Neuronal stem cell (in vitro differentiated cells): ENCODE data around the gene MALRD1.

Experiments used
- DNase-seq: peaks from one replicate; pipeline ENCODE4 v3.0.0-alpha.2; 2013; ENCODE audit warnings: low spot score
- H2AFZ ChIP-seq: one replicate; pipeline ENCODE4 v1.6.1; 2013; ENCODE audit warnings: mild to moderate bottlenecking, low read length, inconsistent platforms
- H2AK5ac ChIP-seq: 2 replicates; pipeline ENCODE4 v1.6.1; 2013; ENCODE audit warnings: low read depth, mild to moderate bottlenecking, inconsistent platforms, low read length, moderate library complexity, mixed read lengths
- H2BK120ac ChIP-seq: 2 replicates; pipeline ENCODE4 v1.6.1; 2013; ENCODE audit warnings: low read depth, mild to moderate bottlenecking, inconsistent platforms, low read length, moderate library complexity, mixed read lengths
- H2BK12ac ChIP-seq: one replicate; pipeline ENCODE4 v1.6.1; 2013; ENCODE audit warnings: low read length, inconsistent platforms
- H2BK15ac ChIP-seq: 2 replicates; pipeline ENCODE4 v1.6.1; 2013; ENCODE audit warnings: mild to moderate bottlenecking, low read length, inconsistent platforms, mixed read lengths
- H2BK5ac ChIP-seq: one replicate; pipeline ENCODE4 v1.6.1; 2013; ENCODE audit warnings: inconsistent platforms, mild to moderate bottlenecking, low read length, moderate library complexity
- H3K14ac ChIP-seq: one replicate; pipeline ENCODE4 v1.6.1; 2013; ENCODE audit warnings: low read length, inconsistent platforms
- H3K18ac ChIP-seq: 2 replicates; pipeline ENCODE4 v1.6.1; 2013; ENCODE audit warnings: low read length, inconsistent platforms
- H3K23ac ChIP-seq: 2 replicates; pipeline ENCODE4 v1.6.1; 2013; ENCODE audit warnings: low read depth, mild to moderate bottlenecking, mixed read lengths, low read length, inconsistent platforms; ENCODE audit not compliant: poor library complexity
- H3K27ac ChIP-seq: replicated peaks from 3 replicates; pipeline ENCODE4 v1.5.1; 2013; ENCODE audit warnings: low read length, inconsistent platforms
- H3K27me3 ChIP-seq, 3 experiments: 2 replicates each; pipeline ENCODE4 v1.6.1; 2013; ENCODE audit warnings: low read length in 3 of 3, mild to moderate bottlenecking in 2 of 3, inconsistent platforms in 1 of 3, low read depth in 1 of 3, mixed read lengths in 1 of 3, moderate library complexity in 1 of 3; ENCODE audit not compliant: control insufficient read depth in 3 of 3, insufficient read depth in 3 of 3
- H3K36me3 ChIP-seq, 2 donors: replicated peaks in 1 of 2; 2 replicates each; pipeline ENCODE4 v1.6.1; 2013; ENCODE audit warnings: low read length in 2 of 2; ENCODE audit not compliant: control insufficient read depth in 2 of 2, insufficient read depth in 2 of 2
- H3K4ac ChIP-seq: 2 replicates; pipeline ENCODE4 v1.6.1; 2013; ENCODE audit warnings: inconsistent platforms, mild to moderate bottlenecking, low read length, moderate library complexity
- H3K4me1 ChIP-seq, 2 donors: 1 replicate in 1 of 2; 2 replicates in 1 of 2; pipeline ENCODE4 v1.6.1; 2013; ENCODE audit warnings: low read length in 2 of 2, low read depth in 1 of 2; ENCODE audit not compliant: control insufficient read depth in 2 of 2, insufficient read depth in 1 of 2
- H3K4me2 ChIP-seq: one replicate; pipeline ENCODE4 v1.6.1; 2013; ENCODE audit warnings: mild to moderate bottlenecking, low read length, inconsistent platforms; ENCODE audit not compliant: insufficient read depth, poor library complexity, severe bottlenecking
- H3K4me3 ChIP-seq, 2 donors: 2 replicates each; pipeline ENCODE4 v1.5.1; 2013; ENCODE audit warnings: low read length in 2 of 2, mild to moderate bottlenecking in 2 of 2, inconsistent platforms in 1 of 2, moderate library complexity in 1 of 2
- H3K79me1 ChIP-seq: one replicate; pipeline ENCODE4 v1.6.1; 2013; ENCODE audit warnings: low read depth, mild to moderate bottlenecking, inconsistent platforms, low read length, moderate library complexity
- H3K9ac ChIP-seq: one replicate; pipeline ENCODE4 v1.6.1; 2013; ENCODE audit warnings: mild to moderate bottlenecking, low read depth, low read length, inconsistent platforms; ENCODE audit not compliant: poor library complexity
- H3K9me3 ChIP-seq, 2 donors: replicated peaks in 1 of 2; 2 replicates each; pipeline versions ENCODE3 to v1.6.1; 2013; ENCODE audit warnings: low read length in 2 of 2, mild to moderate bottlenecking in 2 of 2, inconsistent platforms in 1 of 2, low read depth in 1 of 2, mixed read lengths in 1 of 2, moderate library complexity in 1 of 2; ENCODE audit not compliant: control insufficient read depth in 2 of 2, insufficient read depth in 1 of 2
- H4K8ac ChIP-seq: one replicate; pipeline ENCODE4 v1.6.1; 2013; ENCODE audit warnings: low read depth, mild to moderate bottlenecking, inconsistent platforms, low read length, moderate library complexity
- H4K91ac ChIP-seq: one replicate; pipeline ENCODE4 v1.6.1; 2013; ENCODE audit warnings: low read length, low read depth, mild to moderate bottlenecking, inconsistent platforms; ENCODE audit not compliant: poor library complexity
- WGBS, 2 donors: extraction: QIAGEN DNeasy Blood & Tissue Kit; methylation state at CpG; one replicate each; pipeline ENCODE4 v1.1.7; 2013; ENCODE audit warnings: missing lambda C conversion rate in 2 of 2, mixed read lengths in 1 of 2; ENCODE audit not compliant: insufficient read length in 2 of 2, insufficient replicate concordance in 1 of 2; ENCODE audit errors: extremely low coverage in 2 of 2; 5-methylcytosine and 5-hydroxymethylcytosine counted together

MALRD1 gene

GRCh38 chr10:19629567-19629966 lies 581.0 kb downstream of the MALRD1 start:
- Histone ChIP-seq H3K36me3 (no peaks in the 10 kb centered on the region), H2BK120ac (no peak overlapping the region), H2BK12ac (no peak overlapping the region), H3K4me2 (no peak overlapping the region), H3K9me3 (no peaks in the 10 kb centered on the region), H3K4me1 (peaks cover 4 to 5% of the 10 kb centered on the region in 2 donors), H4K8ac (no peak overlapping the region), H2BK5ac (no peak overlapping the region), H3K14ac (no peak overlapping the region), H3K27ac (peak overlapping the region; percentile 86), H2AFZ (peak overlapping the region; percentile 72), H4K91ac (no peak overlapping the region), H3K27me3 (no peaks in the 10 kb centered on the region), H3K9ac (no peak overlapping the region), H3K4me3 (peak overlapping the region in 1 of 2 donors; percentile 2), H3K18ac (no peak overlapping the region), H2BK15ac (no peak overlapping the region), H2AK5ac (no peak overlapping the region), H3K23ac (no peak overlapping the region), H3K79me1 (no peaks in the 10 kb centered on the region), H3K4ac (no peak overlapping the region)
- no CpG with 5 or more reads among the region's 6 CpGs for WGBS, 2 donors
- peak; percentile 67 for DNase-seq

- Histone ChIP-seq H3K9ac (no peak overlapping the region), H3K9me3 (no peaks in the 10 kb centered on the region), H2BK120ac (no peak overlapping the region), H3K4me3 (no peak overlapping the region), H3K27ac (no peak overlapping the region), H3K79me1 (no peaks in the 10 kb centered on the region), H3K23ac (no peak overlapping the region), H3K4ac (no peak overlapping the region), H4K91ac (no peak overlapping the region), H3K4me2 (no peak overlapping the region), H2BK15ac (no peak overlapping the region), H3K14ac (no peak overlapping the region), H3K18ac (no peak overlapping the region), H3K4me1 (peaks cover under 1 to 4% of the 10 kb centered on the region in 2 donors), H3K27me3 (no peaks in the 10 kb centered on the region), H2AK5ac (no peak overlapping the region), H3K36me3 (no peaks in the 10 kb centered on the region), H4K8ac (no peak overlapping the region), H2AFZ (no peak overlapping the region), H2BK5ac (no peak overlapping the region), H2BK12ac (no peak overlapping the region)
- no peak for DNase-seq
- WGBS, 2 donors: no CpG with 5 or more reads among the region's 5 CpGs
Observed at GRCh38 chr10:19634163-19634562, 585.6 kb downstream of the MALRD1 start.

- H3K9me3 ChIP-seq: no peaks in the 10 kb centered on the region
- no peaks in the 10 kb centered on the region for H3K27me3 ChIP-seq
- no peak overlapping the region for H2BK15ac ChIP-seq
- H3K79me1 ChIP-seq: no peaks in the 10 kb centered on the region
- H3K4me1 ChIP-seq: peaks cover 0 to 2% of the 10 kb centered on the region in 2 donors
- no peak overlapping the region for H3K14ac ChIP-seq
- H2BK5ac ChIP-seq: no peak overlapping the region
- H2AK5ac ChIP-seq: no peak overlapping the region
- DNase-seq: no peak
- H3K23ac ChIP-seq: no peak overlapping the region
- no peak overlapping the region for H3K4ac ChIP-seq
- H3K4me2 ChIP-seq: no peak overlapping the region
- no peak overlapping the region for H4K8ac ChIP-seq
- H4K91ac ChIP-seq: no peak overlapping the region
- H2BK120ac ChIP-seq: no peak overlapping the region
- no peak overlapping the region for H3K18ac ChIP-seq
- H3K27ac ChIP-seq: no peak overlapping the region
- WGBS, 2 donors: no CpG with 5 or more reads among the region's 1 CpG
- no peak overlapping the region for H3K4me3 ChIP-seq
- no peak overlapping the region for H3K9ac ChIP-seq
- H2AFZ ChIP-seq: no peak overlapping the region
- no peaks in the 10 kb centered on the region for H3K36me3 ChIP-seq
- no peak overlapping the region for H2BK12ac ChIP-seq
Observed at GRCh38 chr10:19638182-19638895, 589.7 kb downstream of the MALRD1 start.

GRCh38 chr10:19638896-19639233 lies 590.3 kb downstream of the MALRD1 start:
- no peak overlapping the region for H3K4ac ChIP-seq
- no peaks in the 10 kb centered on the region for H3K79me1 ChIP-seq
- no peaks in the 10 kb centered on the region for H3K36me3 ChIP-seq
- H2BK12ac ChIP-seq: no peak overlapping the region
- H3K14ac ChIP-seq: no peak overlapping the region
- no peak overlapping the region for H2AFZ ChIP-seq
- no peak overlapping the region for H2BK120ac ChIP-seq
- H3K9ac ChIP-seq: no peak overlapping the region
- DNase-seq: no peak
- no peak overlapping the region for H3K18ac ChIP-seq
- H4K91ac ChIP-seq: no peak overlapping the region
- H3K27me3 ChIP-seq: no peaks in the 10 kb centered on the region
- H3K27ac ChIP-seq: no peak overlapping the region
- no peak overlapping the region for H3K23ac ChIP-seq
- H3K4me1 ChIP-seq: peaks cover 0 to 2% of the 10 kb centered on the region in 2 donors
- H3K4me3 ChIP-seq: no peak overlapping the region
- no peak overlapping the region for H2BK5ac ChIP-seq
- H2BK15ac ChIP-seq: no peak overlapping the region
- no peak overlapping the region for H2AK5ac ChIP-seq
- no CpG with 5 or more reads among the region's 3 CpGs for WGBS, 2 donors
- H3K9me3 ChIP-seq: no peaks in the 10 kb centered on the region
- H4K8ac ChIP-seq: no peak overlapping the region
- no peak overlapping the region for H3K4me2 ChIP-seq
